ENCODE measurements around the gene EHMT1.

The EHMT1 gene

DNA sequence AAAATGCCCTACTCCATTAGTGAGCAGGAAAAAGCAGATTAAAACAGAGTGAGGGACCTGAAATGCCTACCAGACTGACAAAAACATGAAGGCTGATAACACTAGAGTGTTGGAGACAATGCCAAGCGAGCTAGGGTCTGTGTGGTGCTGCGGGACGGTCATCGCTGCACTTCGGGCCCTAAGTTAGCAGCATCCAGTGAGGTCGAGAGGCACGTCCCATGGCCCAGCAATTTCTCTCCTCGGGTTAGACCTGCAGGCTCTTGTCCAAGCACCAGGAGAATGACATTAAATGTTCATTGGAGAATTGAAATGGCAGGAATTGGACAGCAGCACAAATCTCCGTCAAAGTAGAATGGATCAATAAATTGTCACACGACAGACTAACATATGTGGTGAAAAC lies 253.5 kb downstream of the EHMT1 start:
- no peak overlapping the region for H3K27ac ChIP-seq
- TF ChIP-seq, protein P1, sequence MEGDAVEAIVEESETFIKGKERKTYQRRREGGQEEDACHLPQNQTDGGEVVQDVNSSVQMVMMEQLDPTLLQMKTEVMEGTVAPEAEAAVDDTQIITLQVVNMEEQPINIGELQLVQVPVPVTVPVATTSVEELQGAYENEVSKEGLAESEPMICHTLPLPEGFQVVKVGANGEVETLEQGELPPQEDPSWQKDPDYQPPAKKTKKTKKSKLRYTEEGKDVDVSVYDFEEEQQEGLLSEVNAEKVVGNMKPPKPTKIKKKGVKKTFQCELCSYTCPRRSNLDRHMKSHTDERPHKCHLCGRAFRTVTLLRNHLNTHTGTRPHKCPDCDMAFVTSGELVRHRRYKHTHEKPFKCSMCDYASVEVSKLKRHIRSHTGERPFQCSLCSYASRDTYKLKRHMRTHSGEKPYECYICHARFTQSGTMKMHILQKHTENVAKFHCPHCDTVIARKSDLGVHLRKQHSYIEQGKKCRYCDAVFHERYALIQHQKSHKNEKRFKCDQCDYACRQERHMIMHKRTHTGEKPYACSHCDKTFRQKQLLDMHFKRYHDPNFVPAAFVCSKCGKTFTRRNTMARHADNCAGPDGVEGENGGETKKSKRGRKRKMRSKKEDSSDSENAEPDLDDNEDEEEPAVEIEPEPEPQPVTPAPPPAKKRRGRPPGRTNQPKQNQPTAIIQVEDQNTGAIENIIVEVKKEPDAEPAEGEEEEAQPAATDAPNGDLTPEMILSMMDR (conservative IDR thresholded peaks at IDR 0.05): no peak

DNA sequence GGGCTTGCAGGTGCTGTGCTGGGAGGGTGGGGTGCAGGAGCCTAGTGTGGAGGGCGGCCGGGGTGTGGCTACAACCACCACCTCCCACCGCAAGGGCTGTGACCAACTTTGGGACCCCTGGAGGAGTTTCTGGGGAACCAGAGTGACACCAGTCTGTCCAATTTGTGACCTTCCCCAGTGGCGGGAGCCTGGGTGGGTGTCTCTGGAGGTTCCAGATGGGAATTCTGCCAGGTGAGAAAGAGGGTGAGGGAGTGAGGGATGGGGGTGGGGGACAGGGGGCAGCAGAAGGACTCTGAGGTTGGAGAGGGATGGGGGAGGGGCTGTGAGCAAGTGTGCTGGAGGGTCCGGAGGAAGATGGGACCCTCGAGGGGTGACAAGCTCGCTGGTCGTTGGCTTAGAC lies 254.6 kb downstream of the EHMT1 start:
- TF ChIP-seq, protein P1 (conservative IDR thresholded peaks at IDR 0.05): no peak
- H3K27ac ChIP-seq: no peak overlapping the region

- TF ChIP-seq, protein P1 (conservative IDR thresholded peaks at IDR 0.05): no peak
- H3K27ac ChIP-seq: no peak overlapping the region
Measured at GRCh38 chr9:137873858-137874362, 255.1 kb downstream of the EHMT1 start.

DNA sequence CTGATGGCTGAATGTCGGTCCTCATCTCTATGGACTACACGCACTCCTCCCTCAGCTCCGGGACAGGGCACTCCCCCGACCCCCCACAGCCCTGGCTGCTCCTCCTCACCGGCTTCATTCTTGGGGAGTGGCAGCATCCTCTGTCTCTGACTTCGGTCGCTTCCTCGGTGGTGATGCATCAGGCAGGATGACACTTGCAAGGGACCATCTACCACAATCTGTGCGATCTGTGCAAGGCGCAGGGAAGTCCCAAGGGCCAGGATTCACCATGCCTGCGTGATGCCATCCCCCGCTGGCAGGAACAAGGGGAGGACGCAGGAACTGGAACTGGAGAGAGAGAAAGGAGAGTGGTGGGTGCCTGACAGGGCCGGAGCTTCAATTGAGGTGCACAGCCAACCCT lies 256.5 kb downstream of the EHMT1 start:
- H3K27ac ChIP-seq: no peak overlapping the region
- TF ChIP-seq, protein P1 (conservative IDR thresholded peaks at IDR 0.05): no peak

- no peak overlapping the region for H3K27ac ChIP-seq
- TF ChIP-seq, protein P1 (conservative IDR thresholded peaks at IDR 0.05): no peak
Measured at GRCh38 chr9:137875846-137876245, 257.0 kb downstream of the EHMT1 start.

DNA sequence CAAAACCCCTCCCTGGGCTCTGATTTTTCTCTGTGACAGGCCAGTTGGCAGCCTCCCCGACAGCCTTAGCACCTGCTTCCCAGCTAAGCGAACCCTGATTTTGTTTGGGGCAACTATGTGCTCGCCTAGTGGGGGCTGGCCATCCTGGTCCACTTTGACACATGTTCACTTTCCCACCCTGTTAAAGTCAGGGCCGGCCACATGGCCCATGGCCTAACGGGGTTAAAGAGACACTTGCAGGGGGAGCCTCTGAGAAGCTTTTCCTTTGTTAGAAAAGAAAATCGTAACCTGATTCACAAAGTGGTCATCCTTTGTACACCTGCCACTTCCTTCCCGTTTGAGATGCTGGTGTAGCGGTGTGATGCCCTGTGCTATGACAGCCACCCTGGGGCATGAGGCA lies 257.5 kb downstream of the EHMT1 start:
- TF ChIP-seq, protein P1 (conservative IDR thresholded peaks at IDR 0.05): no peak
- no peak overlapping the region for H3K27ac ChIP-seq

GRCh38 chr9:137876781-137877386 lies 258.1 kb downstream of the EHMT1 start:
- peak overlapping the region; percentile 90 for H3K27ac ChIP-seq
- TF ChIP-seq, protein P1 (conservative IDR thresholded peaks at IDR 0.05): no peak

- H3K27ac ChIP-seq: peak within 1 kb of the TSS; percentile 90
Measured at GRCh38 chr9:137877506-137878122, 258.8 kb downstream of the EHMT1 start, which contains the start of gene CACNA1B. TSS of gene CACNA1B (plus strand) at chr9:137877782. CDS start at chr9:137877934, 152 bp downstream.
